ENCODE data around the gene KLHDC10.
"Not testable (repeated sequence)": the region's sequence is repeated elsewhere in the genome, so short reads cannot be mapped to it uniquely, and the experiment has no call there.

Gene KLHDC10

GRCh38 chr7:130062246-130062645, 8.1 kb upstream of the KLHDC10 start:
- no peaks in the 10 kb centered on the region for H3K79me2 ChIP-seq (ENCODE audit: low read length)
- no peak overlapping the region for H3K27ac ChIP-seq (ENCODE audit: low read length)
- H3K4me1 ChIP-seq (ENCODE audit: low read length) = no peaks in the 10 kb centered on the region
- no peak overlapping the region for H3K9ac ChIP-seq (ENCODE audit: low read length)
- H3K36me3 ChIP-seq (replicated peaks; ENCODE audit: low read depth, low read length) = no peaks in the 10 kb centered on the region
- no peaks in the 10 kb centered on the region for H3K27me3 ChIP-seq (ENCODE audit: low read depth, low read length)
- H3K4me3 ChIP-seq (ENCODE audit: low read length) = no peak overlapping the region
- H3K4me2 ChIP-seq (ENCODE audit: low read length) = no peak overlapping the region
- no peaks in the 10 kb centered on the region for H4K20me1 ChIP-seq (ENCODE audit: insufficient read depth, low read length)
- no peak overlapping the region for H2AFZ ChIP-seq (ENCODE audit: low read depth, low read length)
- TF ChIP-seq, protein P1, sequence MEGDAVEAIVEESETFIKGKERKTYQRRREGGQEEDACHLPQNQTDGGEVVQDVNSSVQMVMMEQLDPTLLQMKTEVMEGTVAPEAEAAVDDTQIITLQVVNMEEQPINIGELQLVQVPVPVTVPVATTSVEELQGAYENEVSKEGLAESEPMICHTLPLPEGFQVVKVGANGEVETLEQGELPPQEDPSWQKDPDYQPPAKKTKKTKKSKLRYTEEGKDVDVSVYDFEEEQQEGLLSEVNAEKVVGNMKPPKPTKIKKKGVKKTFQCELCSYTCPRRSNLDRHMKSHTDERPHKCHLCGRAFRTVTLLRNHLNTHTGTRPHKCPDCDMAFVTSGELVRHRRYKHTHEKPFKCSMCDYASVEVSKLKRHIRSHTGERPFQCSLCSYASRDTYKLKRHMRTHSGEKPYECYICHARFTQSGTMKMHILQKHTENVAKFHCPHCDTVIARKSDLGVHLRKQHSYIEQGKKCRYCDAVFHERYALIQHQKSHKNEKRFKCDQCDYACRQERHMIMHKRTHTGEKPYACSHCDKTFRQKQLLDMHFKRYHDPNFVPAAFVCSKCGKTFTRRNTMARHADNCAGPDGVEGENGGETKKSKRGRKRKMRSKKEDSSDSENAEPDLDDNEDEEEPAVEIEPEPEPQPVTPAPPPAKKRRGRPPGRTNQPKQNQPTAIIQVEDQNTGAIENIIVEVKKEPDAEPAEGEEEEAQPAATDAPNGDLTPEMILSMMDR (IDR thresholded peaks at IDR 0.05; ENCODE audit: low read depth, low read length) = no peak
- no peak for TF ChIP-seq EZH2phosphoT487 (IDR thresholded peaks at IDR 0.05; ENCODE audit: low read depth)
- no peaks in the 10 kb centered on the region for H3K9me3 ChIP-seq (ENCODE audit: insufficient read depth, low read length)

GRCh38 chr7:130063036-130063435, 7.3 kb upstream of the KLHDC10 start:
- Histone ChIP-seq H3K4me3 (ENCODE audit: low read length) (no peak overlapping the region), H3K36me3 (replicated peaks; ENCODE audit: low read depth, low read length) (no peaks in the 10 kb centered on the region), H3K4me1 (ENCODE audit: low read length) (no peaks in the 10 kb centered on the region), H3K4me2 (ENCODE audit: low read length) (no peak overlapping the region), H3K9me3 (ENCODE audit: insufficient read depth, low read length) (no peaks in the 10 kb centered on the region), H3K27ac (ENCODE audit: low read length) (no peak overlapping the region), H3K27me3 (ENCODE audit: low read depth, low read length) (no peaks in the 10 kb centered on the region), H4K20me1 (ENCODE audit: insufficient read depth, low read length) (no peaks in the 10 kb centered on the region), H2AFZ (ENCODE audit: low read depth, low read length) (no peak overlapping the region; the same call in 1 of the 2 replicates), H3K9ac (ENCODE audit: low read length) (no peak overlapping the region), H3K79me2 (ENCODE audit: low read length) (no peaks in the 10 kb centered on the region)
- TF ChIP-seq, protein P1 (IDR thresholded peaks at IDR 0.05; ENCODE audit: low read depth, low read length) = peak; percentile 80
- no peak for TF ChIP-seq EZH2phosphoT487 (IDR thresholded peaks at IDR 0.05; ENCODE audit: low read depth)

DNA sequence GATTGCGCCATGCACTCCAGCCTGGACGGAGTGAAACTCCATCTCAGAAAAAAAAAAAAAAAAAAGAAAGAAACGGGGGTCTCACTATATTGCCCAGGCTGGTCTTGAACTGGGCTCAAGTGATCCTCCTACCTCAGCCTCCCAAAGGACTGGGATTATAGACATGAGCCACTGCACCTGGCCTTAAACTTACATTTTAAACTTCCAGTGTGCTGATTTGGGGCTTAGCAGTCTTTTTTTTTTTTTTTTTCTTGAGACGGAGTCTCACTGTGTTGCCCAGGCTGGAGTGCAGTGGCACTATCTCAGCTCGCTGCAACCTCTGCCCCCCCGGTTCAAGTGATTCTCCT, 5.8 kb upstream of the KLHDC10 start:
- not testable (repeated sequence) for H3K36me3 ChIP-seq (replicated peaks; ENCODE audit: low read depth, low read length); H4K20me1 ChIP-seq (ENCODE audit: insufficient read depth, low read length); H3K9me3 ChIP-seq (ENCODE audit: insufficient read depth, low read length); H3K79me2 ChIP-seq (ENCODE audit: low read length); H2AFZ ChIP-seq (ENCODE audit: low read depth, low read length); H3K4me3 ChIP-seq (ENCODE audit: low read length); H3K9ac ChIP-seq (ENCODE audit: low read length); H3K4me2 ChIP-seq (ENCODE audit: low read length); H3K27ac ChIP-seq (ENCODE audit: low read length); H3K4me1 ChIP-seq (ENCODE audit: low read length); H3K27me3 ChIP-seq (ENCODE audit: low read depth, low read length)

DNA sequence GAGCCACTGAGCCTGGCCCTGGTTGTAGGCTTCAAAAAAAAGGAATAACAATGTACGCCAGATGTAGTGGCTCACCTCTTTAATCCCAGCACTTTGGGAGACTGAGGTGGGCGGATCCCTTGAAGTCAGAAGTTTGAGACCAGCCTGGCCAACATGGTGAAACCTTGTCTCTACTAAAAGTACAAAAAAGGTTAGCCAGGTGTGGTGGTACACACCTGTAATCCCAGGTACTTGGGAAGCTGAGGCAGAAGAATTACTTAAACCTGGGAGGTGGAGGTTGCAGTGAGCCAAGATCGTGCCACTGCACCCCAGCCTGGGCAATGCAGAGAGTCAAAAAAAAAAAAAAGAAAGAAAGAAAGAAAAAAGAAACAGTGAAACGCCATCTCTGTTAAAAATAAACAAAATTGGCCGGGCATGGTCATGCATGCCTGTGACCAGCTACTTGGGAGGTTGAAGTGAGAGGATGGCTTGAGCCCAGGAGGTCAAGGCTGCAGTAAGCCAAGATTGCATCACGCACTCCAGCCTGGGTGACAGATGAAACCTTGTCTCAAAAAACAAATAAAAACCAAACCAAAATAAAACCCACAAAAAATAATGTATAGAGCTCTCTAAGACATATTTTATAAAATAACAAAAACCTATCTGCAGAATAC, 4.7 kb upstream of the KLHDC10 start:
- 0 out of 2 replicates have a peak, but pooled peaks cover 5% of the 10 kb centered on the region for H3K4me1 ChIP-seq (ENCODE audit: low read length)
- H2AFZ ChIP-seq (ENCODE audit: low read depth, low read length) = no peak overlapping the region
- H3K4me3 ChIP-seq (ENCODE audit: low read length) = no peak overlapping the region
- no peaks in the 10 kb centered on the region for H3K27me3 ChIP-seq (ENCODE audit: low read depth, low read length)
- no peaks in the 10 kb centered on the region for H3K36me3 ChIP-seq (replicated peaks; ENCODE audit: low read depth, low read length)
- peaks cover 3% of the 10 kb centered on the region for H3K79me2 ChIP-seq (ENCODE audit: low read length)
- H3K9ac ChIP-seq (ENCODE audit: low read length) = no peak overlapping the region
- H3K4me2 ChIP-seq (ENCODE audit: low read length) = no peak overlapping the region
- no peaks in the 10 kb centered on the region for H3K9me3 ChIP-seq (ENCODE audit: insufficient read depth, low read length)
- H4K20me1 ChIP-seq (ENCODE audit: insufficient read depth, low read length) = no peaks in the 10 kb centered on the region
- TF ChIP-seq, protein P1 (IDR thresholded peaks at IDR 0.05; ENCODE audit: low read depth, low read length) = no peak
- no peak for TF ChIP-seq EZH2phosphoT487 (IDR thresholded peaks at IDR 0.05; ENCODE audit: low read depth)
- no peak overlapping the region for H3K27ac ChIP-seq (ENCODE audit: low read length)
